H1 (cell line): ENCODE data around the gene ITPKB. TPM values are rescaled to one million over a fixed set of nuclear protein-coding genes. Genes with fewer than 3 reads are reported as not detected.

Experiments
- CTCF ChIA-PET: fragments of 300-600 bp; sonication (Branson Sonifier 250); formaldehyde crosslinking; loops from one replicate; lab custom pipeline; 2021; ENCODE audit not compliant: partially characterized antibody; lab: Charles Lee
- POLR2A ChIA-PET: fragments of 300-600 bp; sonication (Branson Sonifier 250); formaldehyde crosslinking; loops from one replicate; lab custom pipeline; 2021; ENCODE audit warnings: inconsistent platforms; ENCODE audit not compliant: partially characterized antibody; lab: Charles Lee
- DNase-seq, 2 experiments: peaks; one replicate each; pipeline versions ENCODE4 v3.0.0 to v3.0.0-alpha.2; 2010 to 2022; ENCODE audit warnings: low spot score in 2 of 2, low read depth in 1 of 2, mixed read lengths in 1 of 2
- FAIRE-seq: peaks from 2 replicates; lab custom pipeline; 2011; peaks lifted over from hg19 to GRCh38; lab: Jason Lieb, UNC
- H2AFZ ChIP-seq: 2 replicates; pipeline ENCODE4 v1.8.1; 2012; ENCODE audit warnings: low read length, inconsistent platforms
- H2AK5ac ChIP-seq: 2 replicates; pipeline ENCODE4 v1.6.1; 2013; ENCODE audit warnings: low read depth, low read length
- H2BK120ac ChIP-seq: replicated peaks from 2 replicates; pipeline ENCODE3; 2013; ENCODE audit warnings: low read depth, low read length, inconsistent platforms
- H2BK12ac ChIP-seq: 2 replicates; pipeline ENCODE4 v1.6.1; 2013; ENCODE audit warnings: low read depth, low read length
- H2BK15ac ChIP-seq: 2 replicates; pipeline ENCODE4 v1.6.1; 2013; ENCODE audit warnings: low read length
- H2BK20ac ChIP-seq: 2 replicates; pipeline ENCODE4 v1.6.1; 2013; ENCODE audit warnings: low read length
- H2BK5ac ChIP-seq: 2 replicates; pipeline ENCODE4 v1.6.1; 2013; ENCODE audit warnings: low read depth, low read length
- H3K14ac ChIP-seq: 2 replicates; pipeline ENCODE4 v1.6.1; 2013; ENCODE audit warnings: inconsistent platforms; ENCODE audit not compliant: insufficient read length
- H3K18ac ChIP-seq: 2 replicates; pipeline ENCODE4 v1.6.1; 2013; ENCODE audit warnings: low read length; ENCODE audit errors: extremely low read depth
- H3K23ac ChIP-seq: 2 replicates; pipeline ENCODE4 v1.6.1; 2013; ENCODE audit warnings: inconsistent platforms; ENCODE audit not compliant: insufficient read length
- H3K23me2 ChIP-seq: 2 replicates; pipeline ENCODE4 v1.6.1; 2013; ENCODE audit warnings: low read depth, low read length
- H3K27ac ChIP-seq: 2 replicates; pipeline ENCODE4 v1.6.1; 2011; ENCODE audit warnings: low read depth, low read length, inconsistent platforms
- H3K27me3 ChIP-seq, 4 experiments: replicated peaks in 1 of 4; 1 replicate in 1 of 4; 2 replicates in 3 of 4; pipeline versions ENCODE4 v1.6.1 to v1.8.1; 2011 to 2013; ENCODE audit warnings: low read length in 3 of 4, mild to moderate bottlenecking in 3 of 4, inconsistent platforms in 2 of 4, mixed read lengths in 2 of 4, moderate library complexity in 1 of 4; ENCODE audit not compliant: control insufficient read depth in 3 of 4, insufficient read depth in 3 of 4; ENCODE audit errors: extremely low read depth in 1 of 4
- H3K36me3 ChIP-seq, 4 experiments: 2 replicates each; pipeline versions ENCODE4 v1.6.1 to v1.8.1; 2011 to 2013; ENCODE audit warnings: mild to moderate bottlenecking in 4 of 4, low read length in 3 of 4, moderate library complexity in 2 of 4, control low read depth in 1 of 4, inconsistent platforms in 1 of 4; ENCODE audit not compliant: insufficient read depth in 4 of 4, control insufficient read depth in 2 of 4
- H3K4ac ChIP-seq: replicated peaks from 2 replicates; pipeline ENCODE3; 2013; ENCODE audit warnings: low read length, low read depth, mixed read lengths, inconsistent platforms; ENCODE audit not compliant: insufficient read length
- H3K4me1 ChIP-seq, 4 experiments: replicated peaks in 1 of 4; 1 replicate in 1 of 4; 2 replicates in 3 of 4; pipeline versions ENCODE4 v1.6.1 to v1.8.1; 2011 to 2013; ENCODE audit warnings: low read length in 3 of 4, inconsistent platforms in 2 of 4, mixed read lengths in 1 of 4; ENCODE audit not compliant: insufficient read depth in 4 of 4, control insufficient read depth in 3 of 4
- H3K4me2 ChIP-seq, 2 experiments: 2 replicates each; pipeline versions ENCODE4 v1.6.1 to v1.8.1; 2011 to 2013; ENCODE audit warnings: low read depth in 2 of 2, low read length in 2 of 2, control low read depth in 1 of 2, inconsistent platforms in 1 of 2, mild to moderate bottlenecking in 1 of 2; ENCODE audit not compliant: insufficient read depth in 1 of 2
- H3K4me3 ChIP-seq, 4 experiments: fragments of 200-600, 300-600 bp in 1 of 4; sonication (generic), shearing (Covaris generic), sonication (Bioruptor Twin) in 1 of 4; 2 replicates each; pipeline versions ENCODE4 v1.5.1 to v1.8.1; 2011 to 2016; ENCODE audit warnings: low read length in 4 of 4, low read depth in 3 of 4, control low read depth in 2 of 4, inconsistent platforms in 2 of 4, mild to moderate bottlenecking in 2 of 4, mixed read lengths in 1 of 4, moderate library complexity in 1 of 4; ENCODE audit not compliant: insufficient read depth in 2 of 4; ENCODE audit errors: extremely low read depth in 1 of 4
- H3K56ac ChIP-seq: replicated peaks from 2 replicates; pipeline ENCODE3; 2013; ENCODE audit warnings: low read depth, mild to moderate bottlenecking, mixed read lengths, low read length, inconsistent platforms; ENCODE audit not compliant: insufficient read length
- H3K79me1 ChIP-seq: 2 replicates; pipeline ENCODE4 v1.6.1; 2013; ENCODE audit warnings: low read depth, low read length, control low read depth
- H3K79me2 ChIP-seq, 2 experiments: 2 replicates each; pipeline versions ENCODE4 v1.6.1 to v1.8.1; 2012 to 2013; ENCODE audit warnings: low read length in 2 of 2, mild to moderate bottlenecking in 2 of 2, inconsistent platforms in 1 of 2; ENCODE audit not compliant: insufficient read depth in 2 of 2, control insufficient read depth in 1 of 2
- H3K9ac ChIP-seq, 4 experiments: replicated peaks in 1 of 4; 1 replicate in 1 of 4; 2 replicates in 3 of 4; pipeline versions ENCODE4 v1.6.1 to v1.8.1; 2011 to 2013; ENCODE audit warnings: low read depth in 3 of 4, low read length in 3 of 4, control low read depth in 2 of 4, mild to moderate bottlenecking in 2 of 4, moderate library complexity in 2 of 4, inconsistent platforms in 1 of 4; ENCODE audit errors: extremely low read depth in 1 of 4
- H3K9me3 ChIP-seq, 2 experiments: 2 replicates each; pipeline versions ENCODE4 v1.6.1 to v1.8.1; 2012 to 2013; ENCODE audit warnings: mild to moderate bottlenecking in 2 of 2, moderate library complexity in 2 of 2, control low read depth in 1 of 2, inconsistent platforms in 1 of 2, low read depth in 1 of 2, low read length in 1 of 2, mixed read lengths in 1 of 2; ENCODE audit not compliant: insufficient read depth in 2 of 2
- H4K20me1 ChIP-seq, 2 experiments: replicated peaks in 1 of 2; 2 replicates each; pipeline versions ENCODE3 to v1.8.1; 2011 to 2013; ENCODE audit warnings: inconsistent platforms in 2 of 2, low read length in 2 of 2, mild to moderate bottlenecking in 1 of 2; ENCODE audit not compliant: insufficient read depth in 2 of 2, control insufficient read depth in 1 of 2
- H4K5ac ChIP-seq: 2 replicates; pipeline ENCODE4 v1.6.1; 2013; ENCODE audit warnings: low read length, low read depth, mixed read lengths, inconsistent platforms; ENCODE audit not compliant: insufficient read length
- H4K8ac ChIP-seq: 2 replicates; pipeline ENCODE4 v1.8.0; 2013; ENCODE audit warnings: mild to moderate bottlenecking, moderate library complexity, low read length, inconsistent platforms; ENCODE audit not compliant: insufficient read depth; ENCODE audit errors: extremely low read depth
- H4K91ac ChIP-seq: replicated peaks from 2 replicates; pipeline ENCODE3; 2013; ENCODE audit warnings: low read length, mixed read lengths, inconsistent platforms; ENCODE audit not compliant: insufficient read length
- BACH1 ChIP-seq: IDR thresholded peaks from 2 replicates; pipeline ENCODE4 v1.6.1; 2012; ENCODE audit warnings: low read length, improper control_type of control experiment
- EZH2 ChIP-seq: fragments of 200-600 bp; sonication (generic); IDR thresholded peaks from 2 replicates; pipeline ENCODE4 v1.7.1; 2012; ENCODE audit warnings: low read depth, mild to moderate bottlenecking, moderate library complexity, low read length, inconsistent platforms; ENCODE audit not compliant: severe bottlenecking
- SUZ12 ChIP-seq: fragments of 200-600 bp; sonication (generic); IDR thresholded peaks from 2 replicates; pipeline ENCODE4 v1.6.1; 2012; ENCODE audit warnings: mild to moderate bottlenecking, inconsistent platforms, low read length, moderate library complexity, mixed read lengths
- WGBS, 2 experiments: shearing (Covaris generic) in 1 of 2; methylation state at CpG; one replicate each; pipeline versions ENCODE4 v1.1.6 to v1.1.7; 2013 to 2015; ENCODE audit warnings: low lambda C conversion rate in 2 of 2, mixed read lengths in 2 of 2, inconsistent platforms in 1 of 2, low coverage in 1 of 2, missing lambda C conversion rate in 1 of 2; ENCODE audit not compliant: insufficient replicate concordance in 2 of 2, insufficient coverage in 1 of 2, insufficient read length in 1 of 2; ENCODE audit errors: extremely low coverage in 1 of 2, missing lambda C conversion rate in 1 of 2; 5-methylcytosine and 5-hydroxymethylcytosine counted together
- polyA plus RNA-seq, 7 experiments: library from polyadenylated mRNA; depleted of rRNA in 3 of 7; stranded (reverse) in 5 of 7; unstranded in 2 of 7; fragments of >200 nt in 5 of 7; fragments of 200-250 nt in 2 of 7; gene quantifications; 1 replicate in 5 of 7; 2 replicates in 1 of 7; 4 replicates in 1 of 7; pipeline versions ENCODE4 v1.2.1 to v1.2.3, GENCODE V29; 2011 to 2013; ENCODE audit warnings: missing spikeins in 2 of 7, mixed read lengths in 2 of 7
- total RNA-seq: library from RNA; stranded (reverse); fragmentation: NEBNext Ultra II Directional; extraction: Animal tissue kit (Norgen Biotek cat#: 25700); gene quantifications from 2 replicates; pipeline ENCODE4 v1.2.1, GENCODE V29; 2021

ITPKB gene
- total and polyA plus RNA-seq, 2 of the 8 experiments (the other 6 are each of a cell fraction or from before 2014, with no cell fraction given) = 1.7 to 4.8 TPM

- no peaks in the 10 kb centered on the region for H3K79me2 ChIP-seq
- no peak overlapping the region for H2BK20ac ChIP-seq
- H3K9ac ChIP-seq = no peak overlapping the region
- FAIRE-seq (no peak), DNase-seq (no peak)
- H4K91ac ChIP-seq = no peak overlapping the region
- no peaks in the 10 kb centered on the region for H4K20me1 ChIP-seq
- H4K8ac ChIP-seq = no peak overlapping the region
- H3K4me3 ChIP-seq = no peak overlapping the region
- no peak overlapping the region for H3K23ac ChIP-seq
- no peaks in the 10 kb centered on the region for H3K23me2 ChIP-seq
- H2BK15ac ChIP-seq = no peak overlapping the region
- no peak overlapping the region for H4K5ac ChIP-seq
- H3K4me1 ChIP-seq = peaks cover 2 to 9% (median 5%) of the 10 kb centered on the region in 4 experiments
- H3K36me3 ChIP-seq = no peaks in the 10 kb centered on the region
- no peaks in the 10 kb centered on the region for H3K9me3 ChIP-seq
- no peak overlapping the region for H2BK5ac ChIP-seq
- H3K27ac ChIP-seq = no peak overlapping the region
- WGBS, 2 experiments = 58% methylated on average over 4 of the region's 4 CpGs; no CpG with 5 or more reads in 1 of the 2 experiments
- no peak overlapping the region for H3K4me2 ChIP-seq
- H3K27me3 ChIP-seq = no peaks in the 10 kb centered on the region
- H2AFZ ChIP-seq = no peak overlapping the region
- H2BK12ac ChIP-seq = no peak overlapping the region
- no peak overlapping the region for H3K14ac ChIP-seq
- H3K56ac ChIP-seq = no peak overlapping the region
- H2BK120ac ChIP-seq = no peak overlapping the region
- H2AK5ac ChIP-seq = no peak overlapping the region
- POLR2A ChIA-PET = no interaction called here
- CTCF ChIA-PET = interaction anchor here (1.3 to 1.5 kb wide), 3 partner anchors 56 to 135 kb away, joined by 3 read pairs; no protein-coding TSS in a partner anchor
- H3K79me1 ChIP-seq = no peaks in the 10 kb centered on the region
- no peak overlapping the region for H3K18ac ChIP-seq
- no peak overlapping the region for H3K4ac ChIP-seq
- TF ChIP-seq SUZ12 (no peak), BACH1 (no peak), EZH2 (no peak)
Measured at GRCh38 chr1:226691247-226691646, 47.8 kb downstream of the ITPKB start.
